HFF-Myc (cell line): ENCODE measurements around the gene FFAR1.

ENCODE experiments used
- DNase-seq: peaks from one replicate; pipeline ENCODE4 v3.0.0-alpha.2; 2011; ENCODE audit warnings: low read depth; ENCODE audit errors: extremely low read depth
- H3K4me3 ChIP-seq: replicated peaks from 2 replicates; pipeline ENCODE4 v1.5.1; 2011; ENCODE audit warnings: low read depth, mild to moderate bottlenecking, control low read depth, low read length
- TF ChIP-seq, protein P1 (sequence below): IDR thresholded peaks from 2 replicates; pipeline ENCODE4 v1.5.1; 2012; ENCODE audit warnings: mild to moderate bottlenecking, low read depth, low read length, control low read depth; ENCODE audit errors: missing control alignments

The FFAR1 gene

DNA sequence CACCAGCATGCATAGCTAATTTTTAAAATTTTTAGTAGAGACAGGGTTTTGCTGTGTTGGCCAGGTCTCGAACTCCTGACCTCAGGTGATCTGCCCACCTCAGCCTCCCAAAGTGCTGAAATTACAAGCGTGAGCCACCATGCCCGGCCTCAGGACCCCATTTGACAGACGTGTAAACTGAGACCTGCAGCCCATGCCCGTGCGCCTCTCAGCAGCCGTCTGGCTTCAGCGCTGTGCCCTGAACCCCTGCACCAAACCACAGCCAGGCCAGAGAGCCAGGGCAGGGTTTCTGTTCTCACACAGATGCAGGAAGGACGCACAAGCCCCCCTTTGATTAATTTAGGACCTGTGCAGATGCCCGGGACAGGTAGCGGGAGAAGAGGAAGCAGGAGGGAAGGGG, 7.3 kb upstream of the FFAR1 start:
- no peak for DNase-seq
- H3K4me3 ChIP-seq = no peak overlapping the region
- TF ChIP-seq, protein P1, sequence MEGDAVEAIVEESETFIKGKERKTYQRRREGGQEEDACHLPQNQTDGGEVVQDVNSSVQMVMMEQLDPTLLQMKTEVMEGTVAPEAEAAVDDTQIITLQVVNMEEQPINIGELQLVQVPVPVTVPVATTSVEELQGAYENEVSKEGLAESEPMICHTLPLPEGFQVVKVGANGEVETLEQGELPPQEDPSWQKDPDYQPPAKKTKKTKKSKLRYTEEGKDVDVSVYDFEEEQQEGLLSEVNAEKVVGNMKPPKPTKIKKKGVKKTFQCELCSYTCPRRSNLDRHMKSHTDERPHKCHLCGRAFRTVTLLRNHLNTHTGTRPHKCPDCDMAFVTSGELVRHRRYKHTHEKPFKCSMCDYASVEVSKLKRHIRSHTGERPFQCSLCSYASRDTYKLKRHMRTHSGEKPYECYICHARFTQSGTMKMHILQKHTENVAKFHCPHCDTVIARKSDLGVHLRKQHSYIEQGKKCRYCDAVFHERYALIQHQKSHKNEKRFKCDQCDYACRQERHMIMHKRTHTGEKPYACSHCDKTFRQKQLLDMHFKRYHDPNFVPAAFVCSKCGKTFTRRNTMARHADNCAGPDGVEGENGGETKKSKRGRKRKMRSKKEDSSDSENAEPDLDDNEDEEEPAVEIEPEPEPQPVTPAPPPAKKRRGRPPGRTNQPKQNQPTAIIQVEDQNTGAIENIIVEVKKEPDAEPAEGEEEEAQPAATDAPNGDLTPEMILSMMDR = no peak

DNA sequence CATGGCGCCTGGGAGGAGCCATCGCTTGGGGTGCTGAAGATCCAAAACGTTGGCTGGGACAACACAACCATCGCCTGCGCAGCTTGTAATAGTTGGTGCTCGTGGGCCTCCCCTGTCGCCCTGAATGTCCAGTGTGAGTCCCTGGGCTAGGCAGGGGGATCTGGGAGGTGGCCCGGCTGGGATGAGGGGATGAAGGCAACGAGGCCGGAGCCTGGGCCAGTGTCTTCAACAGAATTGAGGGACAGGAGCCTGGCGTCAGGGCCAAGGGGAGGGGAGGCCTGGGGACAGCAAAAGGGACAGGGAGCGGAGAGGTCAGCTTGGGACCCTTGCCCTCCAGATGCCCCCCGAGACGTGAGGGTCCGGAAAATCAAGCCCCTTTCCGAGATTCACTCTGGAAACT, 6.7 kb upstream of the FFAR1 start:
- TF ChIP-seq, protein P1 = no peak
- DNase-seq = no peak
- no peak overlapping the region for H3K4me3 ChIP-seq

DNA sequence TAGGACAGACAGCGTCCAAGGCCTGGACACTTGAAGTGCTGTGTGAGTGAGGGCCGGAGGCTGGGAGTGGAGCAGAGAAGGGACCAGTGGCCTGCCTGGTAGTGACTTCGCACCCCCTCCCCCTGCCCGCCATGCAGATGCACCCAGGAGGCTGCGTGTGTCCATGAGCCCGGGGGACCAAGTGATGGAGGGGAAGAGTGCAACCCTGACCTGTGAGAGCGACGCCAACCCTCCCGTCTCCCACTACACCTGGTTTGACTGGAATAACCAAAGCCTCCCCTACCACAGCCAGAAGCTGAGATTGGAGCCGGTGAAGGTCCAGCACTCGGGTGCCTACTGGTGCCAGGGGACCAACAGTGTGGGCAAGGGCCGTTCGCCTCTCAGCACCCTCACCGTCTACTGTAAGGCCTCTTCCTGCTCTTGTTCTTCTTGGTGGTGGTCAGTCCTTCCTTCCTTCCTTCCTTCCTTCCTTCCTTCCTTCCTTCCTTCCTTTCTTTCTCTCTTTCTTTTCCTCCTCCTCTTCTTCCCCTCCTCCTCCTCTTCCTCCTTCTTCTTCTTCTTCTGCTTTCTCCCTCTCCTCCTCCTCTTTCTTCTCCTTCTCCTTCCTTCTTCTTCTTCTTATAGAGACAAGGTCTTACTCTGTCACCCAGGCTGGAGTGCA, 6.0 kb upstream of the FFAR1 start:
- TF ChIP-seq, protein P1 = no peak
- DNase-seq = no peak
- H3K4me3 ChIP-seq = no peak overlapping the region

DNA sequence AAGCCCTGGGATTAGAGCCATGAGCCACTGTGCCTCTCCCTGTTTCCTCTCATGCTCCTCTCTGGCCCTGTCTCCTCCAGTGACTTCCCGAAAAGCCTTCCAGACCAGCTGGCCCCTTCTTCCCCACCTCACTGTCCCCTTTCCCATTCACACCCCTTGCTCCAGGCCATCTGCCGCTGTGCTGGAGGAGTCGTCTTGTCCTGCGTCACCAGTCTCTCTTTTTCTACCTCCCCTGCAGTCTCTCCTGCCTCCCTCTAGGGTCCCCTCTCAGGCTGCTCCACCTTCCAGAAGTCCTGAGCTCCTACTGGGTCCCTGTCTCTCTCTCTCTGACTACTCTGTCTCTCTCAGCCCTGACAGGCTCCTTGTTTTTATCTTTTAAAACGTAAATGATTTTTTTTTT, 5.3 kb upstream of the FFAR1 start:
- TF ChIP-seq, protein P1 = no peak
- no peak overlapping the region for H3K4me3 ChIP-seq
- no peak for DNase-seq

DNA sequence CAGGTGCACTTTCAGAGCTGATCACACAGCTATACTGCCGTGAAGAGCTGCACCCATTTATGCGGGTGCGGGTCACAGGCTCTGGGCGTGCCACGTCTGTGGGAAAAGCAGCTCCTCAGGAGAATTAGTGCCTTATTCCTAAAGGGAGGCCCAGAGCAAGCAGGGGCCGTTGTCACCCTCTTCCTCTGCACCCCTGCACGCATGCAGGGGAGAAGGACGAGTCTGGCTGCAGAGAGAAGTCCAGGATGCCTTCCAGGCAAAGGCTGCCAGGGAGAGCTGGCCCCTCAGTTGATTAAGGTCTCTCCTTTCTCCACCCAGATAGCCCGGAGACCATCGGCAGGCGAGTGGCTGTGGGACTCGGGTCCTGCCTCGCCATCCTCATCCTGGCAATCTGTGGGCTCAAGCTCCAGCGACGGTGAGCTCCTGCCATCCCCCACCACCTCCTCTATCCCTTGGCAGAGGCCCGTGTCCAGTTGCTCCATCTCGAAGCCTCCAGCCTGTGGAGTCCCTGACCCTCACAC, 3.1 kb upstream of the FFAR1 start:
- DNase-seq = no peak
- H3K4me3 ChIP-seq = no peak overlapping the region
- TF ChIP-seq, protein P1 = no peak

DNA sequence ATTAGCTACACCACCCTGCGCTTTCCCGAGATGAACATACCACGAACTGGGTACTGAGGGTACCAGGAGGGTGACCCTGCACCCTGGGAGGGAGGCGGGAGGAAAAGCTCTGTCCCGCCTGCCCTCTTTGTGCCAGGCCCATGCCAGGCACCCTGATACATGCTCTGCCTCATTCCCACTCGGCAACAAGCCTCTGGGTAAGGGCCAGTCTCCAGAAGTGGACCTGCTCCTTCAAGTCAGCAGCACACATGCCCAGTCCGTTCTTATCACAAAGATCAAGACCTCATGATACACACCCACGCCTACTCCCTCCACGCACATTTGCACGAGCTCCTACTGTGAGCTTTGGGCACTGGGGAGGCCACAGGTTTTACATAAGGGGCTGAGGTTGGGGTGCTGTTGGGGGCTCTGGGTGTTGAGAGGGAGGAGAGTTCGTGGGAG, 2.0 kb upstream of the FFAR1 start:
- DNase-seq = no peak
- TF ChIP-seq, protein P1 = no peak
- H3K4me3 ChIP-seq = no peak overlapping the region
